Placental epithelial cell (primary cell): Measurements from ENCODE around the gene RIPOR2. TPM values are rescaled to one million over a fixed set of nuclear protein-coding genes. Genes with fewer than 3 reads are reported as not detected.

ENCODE experiments used
- total RNA-seq: library from RNA; depleted of rRNA; stranded (reverse); fragments of >200 nt; gene quantifications from 2 replicates; pipeline ENCODE4 v1.2.3, GENCODE V29; 2012

RIPOR2 gene, protein sequence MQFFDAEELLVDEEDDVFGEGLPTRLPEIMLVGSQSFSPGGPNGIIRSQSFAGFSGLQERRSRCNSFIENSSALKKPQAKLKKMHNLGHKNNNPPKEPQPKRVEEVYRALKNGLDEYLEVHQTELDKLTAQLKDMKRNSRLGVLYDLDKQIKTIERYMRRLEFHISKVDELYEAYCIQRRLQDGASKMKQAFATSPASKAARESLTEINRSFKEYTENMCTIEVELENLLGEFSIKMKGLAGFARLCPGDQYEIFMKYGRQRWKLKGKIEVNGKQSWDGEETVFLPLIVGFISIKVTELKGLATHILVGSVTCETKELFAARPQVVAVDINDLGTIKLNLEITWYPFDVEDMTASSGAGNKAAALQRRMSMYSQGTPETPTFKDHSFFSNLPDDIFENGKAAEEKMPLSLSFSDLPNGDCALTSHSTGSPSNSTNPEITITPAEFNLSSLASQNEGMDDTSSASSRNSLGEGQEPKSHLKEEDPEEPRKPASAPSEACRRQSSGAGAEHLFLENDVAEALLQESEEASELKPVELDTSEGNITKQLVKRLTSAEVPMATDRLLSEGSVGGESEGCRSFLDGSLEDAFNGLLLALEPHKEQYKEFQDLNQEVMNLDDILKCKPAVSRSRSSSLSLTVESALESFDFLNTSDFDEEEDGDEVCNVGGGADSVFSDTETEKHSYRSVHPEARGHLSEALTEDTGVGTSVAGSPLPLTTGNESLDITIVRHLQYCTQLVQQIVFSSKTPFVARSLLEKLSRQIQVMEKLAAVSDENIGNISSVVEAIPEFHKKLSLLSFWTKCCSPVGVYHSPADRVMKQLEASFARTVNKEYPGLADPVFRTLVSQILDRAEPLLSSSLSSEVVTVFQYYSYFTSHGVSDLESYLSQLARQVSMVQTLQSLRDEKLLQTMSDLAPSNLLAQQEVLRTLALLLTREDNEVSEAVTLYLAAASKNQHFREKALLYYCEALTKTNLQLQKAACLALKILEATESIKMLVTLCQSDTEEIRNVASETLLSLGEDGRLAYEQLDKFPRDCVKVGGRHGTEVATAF
- 22.8 and 30.5 TPM in 2 replicates for total RNA-seq

DNA sequence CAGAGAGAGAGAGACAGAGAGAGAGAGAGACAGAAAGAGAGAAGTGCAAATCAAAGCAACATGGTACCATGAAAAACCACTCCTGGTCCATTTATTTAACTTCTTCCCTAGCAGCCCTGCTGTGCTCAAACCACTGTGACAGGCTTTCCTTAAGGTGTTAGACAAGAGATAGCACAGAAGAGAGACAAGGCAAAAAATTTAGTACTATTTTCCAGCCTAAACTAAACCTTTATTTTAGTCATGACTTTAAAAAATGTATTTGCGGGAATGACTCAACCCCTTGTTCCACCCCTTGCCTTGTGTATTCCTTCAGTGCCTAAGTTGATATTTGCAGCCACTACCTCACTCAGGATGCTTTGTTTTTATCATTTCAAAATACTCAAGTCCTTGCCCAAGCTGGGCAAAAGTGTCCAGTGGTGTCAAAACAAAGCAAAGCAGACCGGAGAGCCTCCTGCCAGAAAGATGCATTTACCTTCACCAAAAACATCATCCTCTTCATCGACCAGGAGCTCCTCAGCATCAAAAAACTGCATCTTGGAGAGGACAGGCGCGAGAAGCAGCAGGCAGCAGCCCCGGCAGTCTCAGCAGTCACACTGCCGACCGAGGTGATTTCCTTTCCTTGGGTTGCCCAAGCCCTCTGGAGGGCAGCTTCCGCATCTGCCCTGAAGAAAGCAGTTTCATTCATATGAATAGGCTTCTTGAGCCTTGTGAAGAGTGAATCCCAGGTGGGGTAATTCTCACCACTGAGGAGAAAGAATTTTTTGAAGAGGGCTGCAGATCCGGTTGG is at the start of gene RIPOR2:
Gene RIPOR2 (minus strand): TSS at position 595 of the 787 bp plus-strand sequence. CDS start 62 bp downstream, at position 533.

DNA sequence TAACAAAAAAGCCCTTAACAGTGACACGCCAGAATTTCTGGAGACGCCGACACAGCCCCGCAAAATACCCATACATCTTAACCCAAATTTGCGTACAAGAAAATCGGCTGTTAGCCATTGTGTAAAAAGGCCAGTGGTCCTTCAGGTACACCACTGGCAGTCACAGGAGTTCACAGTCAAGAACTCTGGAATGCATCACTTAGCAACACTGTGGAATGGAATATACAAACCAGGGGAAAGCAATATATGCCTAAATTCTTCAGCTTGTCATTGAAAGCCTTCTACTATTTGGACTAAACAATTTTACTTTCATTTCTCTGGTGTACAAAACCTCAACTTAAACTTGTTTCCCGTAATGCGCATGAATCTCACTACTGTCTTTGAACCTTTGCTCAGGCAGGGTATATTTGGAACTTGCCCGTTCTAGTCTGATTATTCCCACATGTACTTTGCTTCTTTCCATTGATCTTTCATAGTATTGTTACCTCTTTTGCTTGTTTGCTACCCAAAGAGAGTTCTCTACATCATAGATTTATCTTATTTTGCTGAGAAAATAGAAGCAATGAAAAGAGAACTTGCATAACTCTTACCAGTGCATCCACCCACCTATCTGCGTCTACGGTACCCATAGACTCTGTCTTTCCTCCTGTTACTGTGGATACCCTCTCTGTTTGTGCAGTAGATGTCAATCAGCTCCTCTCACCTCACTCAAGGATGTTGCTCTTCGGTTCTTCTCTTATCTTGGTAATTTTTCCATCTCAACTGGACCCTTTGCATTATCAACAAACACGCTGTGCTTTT is 136.8 kb downstream of the RIPOR2 start, which contains the start of gene ARMH2:
Gene ARMH2 (minus strand): TSS at position 178 of the 801 bp plus-strand sequence. CDS start 60 bp downstream, at position 118.

DNA sequence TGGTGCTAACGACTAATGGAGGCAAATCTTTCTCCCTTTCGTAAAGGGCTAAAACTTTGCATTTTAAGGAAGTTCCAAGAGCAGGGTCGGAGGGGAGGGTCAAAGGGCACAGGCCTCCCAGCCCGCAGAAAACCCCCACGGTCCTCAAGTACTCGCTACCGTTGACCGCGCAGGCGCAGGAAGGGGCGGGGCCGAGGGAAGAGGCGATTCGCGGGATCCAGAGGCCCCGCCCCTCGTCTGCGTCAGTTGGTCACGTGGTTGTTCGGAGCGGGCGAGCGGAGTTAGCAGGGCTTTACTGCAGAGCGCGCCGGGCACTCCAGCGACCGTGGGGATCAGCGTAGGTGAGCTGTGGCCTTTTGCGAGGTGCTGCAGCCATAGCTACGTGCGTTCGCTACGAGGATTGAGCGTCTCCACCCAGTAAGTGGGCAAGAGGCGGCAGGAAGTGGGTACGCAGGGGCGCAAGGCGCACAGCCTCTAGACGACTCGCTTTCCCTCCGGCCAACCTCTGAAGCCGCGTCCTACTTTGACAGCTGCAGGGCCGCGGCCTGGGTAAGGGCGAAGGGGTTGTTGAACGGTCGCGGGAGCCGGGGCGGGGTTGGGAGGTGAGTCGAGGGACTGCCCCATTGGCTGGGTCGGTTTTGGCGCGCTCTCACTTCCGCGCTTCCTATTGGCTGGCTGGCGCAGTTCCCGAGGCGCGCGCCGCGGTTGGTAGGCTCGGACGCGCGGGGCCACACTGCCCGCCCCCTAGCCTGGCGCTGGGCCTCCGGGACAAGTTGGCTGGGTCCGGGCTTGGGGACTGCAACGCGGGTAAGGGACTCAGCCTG is 160.9 kb downstream of the RIPOR2 start, which contains the start of gene GMNN:
Gene GMNN (plus strand): TSS at position 242 of the 824 bp plus-strand sequence. CDS start 2,310 bp downstream, outside the sequence.

Other genes starting within 250 kb of the RIPOR2 start
- 99.7 and 183 TPM in 2 replicates for gene C6orf62, start 216.8 kb downstream of the RIPOR2 start, total RNA-seq
- gene GMNN, start 161.0 kb downstream of the RIPOR2 start, total RNA-seq: 18.8 and 19.6 TPM in 2 replicates
- not detected in 2 replicates for gene ARMH2, start 137.0 kb downstream of the RIPOR2 start, total RNA-seq